HFFc6 (cell line): Measurements from ENCODE around the gene DDC. TPM values are rescaled to one million over a fixed set of nuclear protein-coding genes. Genes with fewer than 3 reads are reported as not detected.

Source experiments
- DNase-seq: peaks from one replicate; pipeline ENCODE4 v3.0.0-alpha.2; 2018
- H3K27ac Mint-ChIP-seq: 2 replicates; pipeline ENCODE4 v1.8.0; 2020; ENCODE audit warnings: mild to moderate bottlenecking, mixed read lengths
- H3K27me3 Mint-ChIP-seq: 2 replicates; pipeline ENCODE4 v1.8.0; 2021; ENCODE audit warnings: mild to moderate bottlenecking, moderate library complexity, mixed read lengths; ENCODE audit not compliant: insufficient read depth
- H3K36me3 Mint-ChIP-seq: 2 replicates; pipeline ENCODE4 v1.8.0; 2021; ENCODE audit warnings: low read depth, mixed read lengths
- H3K4me1 Mint-ChIP-seq: 2 replicates; pipeline ENCODE4 v1.8.0; 2020; ENCODE audit warnings: low read depth, mixed read lengths
- H3K4me3 Mint-ChIP-seq: 2 replicates; pipeline ENCODE4 v1.8.0; 2020; ENCODE audit warnings: mild to moderate bottlenecking, moderate library complexity, mixed read lengths
- H3K9me3 Mint-ChIP-seq: 2 replicates; pipeline ENCODE4 v1.8.0; 2020; ENCODE audit warnings: mild to moderate bottlenecking, mixed read lengths
- total RNA-seq, 6 experiments: library from RNA; stranded (reverse); fragmentation: NEBNext Ultra II Directional; extraction: Animal tissue kit (Norgen Biotek cat#: 25700); gene quantifications; 2 replicates in 1 of 6; 3 replicates in 5 of 6; pipeline ENCODE4 v1.2.3, GENCODE V29; 2021
- TF ChIP-seq, protein P1 (sequence below): fragments of 200-600 bp; sonication (generic); IDR thresholded peaks from 2 replicates; pipeline ENCODE4 v1.5.0; 2021; ENCODE audit warnings: antibody characterized with exemption, mild to moderate bottlenecking

DDC gene
- total RNA-seq, 6 experiments from 2014 or later = not detected

DNA sequence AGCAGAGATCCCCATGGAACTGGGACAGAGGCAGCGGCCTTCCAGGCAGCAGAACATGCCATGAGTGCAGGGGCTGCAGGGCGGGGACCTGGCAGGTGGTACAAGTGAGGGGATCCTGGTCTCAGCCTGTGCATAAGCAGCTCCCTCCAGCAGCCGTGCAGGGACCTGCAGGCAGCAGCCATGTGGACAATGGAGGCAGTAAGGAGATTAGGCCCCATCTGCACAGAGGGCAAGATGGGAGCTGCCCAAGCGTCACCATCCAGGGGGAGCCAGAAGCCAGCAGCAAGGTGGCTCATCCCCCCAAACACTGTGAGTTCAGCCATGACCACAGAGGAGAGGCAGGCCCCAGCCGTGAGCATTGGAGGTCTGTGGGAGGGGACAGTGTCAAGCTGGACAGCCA, 3.1 kb downstream of the DDC start:
- H3K4me1 Mint-ChIP-seq = no peaks in the 10 kb centered on the region
- TF ChIP-seq, protein P1, sequence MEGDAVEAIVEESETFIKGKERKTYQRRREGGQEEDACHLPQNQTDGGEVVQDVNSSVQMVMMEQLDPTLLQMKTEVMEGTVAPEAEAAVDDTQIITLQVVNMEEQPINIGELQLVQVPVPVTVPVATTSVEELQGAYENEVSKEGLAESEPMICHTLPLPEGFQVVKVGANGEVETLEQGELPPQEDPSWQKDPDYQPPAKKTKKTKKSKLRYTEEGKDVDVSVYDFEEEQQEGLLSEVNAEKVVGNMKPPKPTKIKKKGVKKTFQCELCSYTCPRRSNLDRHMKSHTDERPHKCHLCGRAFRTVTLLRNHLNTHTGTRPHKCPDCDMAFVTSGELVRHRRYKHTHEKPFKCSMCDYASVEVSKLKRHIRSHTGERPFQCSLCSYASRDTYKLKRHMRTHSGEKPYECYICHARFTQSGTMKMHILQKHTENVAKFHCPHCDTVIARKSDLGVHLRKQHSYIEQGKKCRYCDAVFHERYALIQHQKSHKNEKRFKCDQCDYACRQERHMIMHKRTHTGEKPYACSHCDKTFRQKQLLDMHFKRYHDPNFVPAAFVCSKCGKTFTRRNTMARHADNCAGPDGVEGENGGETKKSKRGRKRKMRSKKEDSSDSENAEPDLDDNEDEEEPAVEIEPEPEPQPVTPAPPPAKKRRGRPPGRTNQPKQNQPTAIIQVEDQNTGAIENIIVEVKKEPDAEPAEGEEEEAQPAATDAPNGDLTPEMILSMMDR = no peak
- H3K9me3 Mint-ChIP-seq = no peaks in the 10 kb centered on the region
- H3K4me3 Mint-ChIP-seq = no peak overlapping the region
- H3K27ac Mint-ChIP-seq = no peak overlapping the region
- peaks cover 33% of the 10 kb centered on the region for H3K27me3 Mint-ChIP-seq
- no peak for DNase-seq
- H3K36me3 Mint-ChIP-seq = no peaks in the 10 kb centered on the region

DNA sequence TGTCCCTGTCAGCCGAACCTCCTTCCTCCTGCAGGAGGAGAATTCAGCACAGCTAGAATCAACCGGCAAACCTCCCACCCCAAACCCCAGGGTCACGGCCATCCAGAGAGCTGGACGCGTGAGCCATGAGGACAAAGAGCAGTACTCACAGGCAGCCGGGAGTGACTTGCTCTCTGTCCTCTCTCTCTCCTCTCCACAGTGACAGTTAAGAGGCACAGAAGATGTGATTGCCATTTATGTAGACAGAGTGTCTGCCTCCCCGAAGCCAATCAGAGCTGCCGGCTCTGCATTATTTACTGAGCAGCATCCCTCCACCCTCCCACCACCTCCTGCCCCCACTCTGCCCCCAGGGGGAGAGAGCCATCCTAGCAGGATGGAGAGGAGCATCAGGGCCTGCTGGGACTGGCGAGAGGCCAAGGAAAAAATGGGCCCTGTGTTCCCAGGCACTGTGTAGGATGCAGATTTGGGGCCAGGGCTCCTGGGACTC, 4.3 kb downstream of the DDC start:
- DNase-seq = no peak
- Mint-ChIP-seq H3K9me3 (no peaks in the 10 kb centered on the region), H3K4me3 (no peak overlapping the region), H3K4me1 (no peaks in the 10 kb centered on the region), H3K27me3 (peaks cover 37% of the 10 kb centered on the region), H3K36me3 (no peaks in the 10 kb centered on the region), H3K27ac (no peak overlapping the region)
- TF ChIP-seq, protein P1 = no peak

DNA sequence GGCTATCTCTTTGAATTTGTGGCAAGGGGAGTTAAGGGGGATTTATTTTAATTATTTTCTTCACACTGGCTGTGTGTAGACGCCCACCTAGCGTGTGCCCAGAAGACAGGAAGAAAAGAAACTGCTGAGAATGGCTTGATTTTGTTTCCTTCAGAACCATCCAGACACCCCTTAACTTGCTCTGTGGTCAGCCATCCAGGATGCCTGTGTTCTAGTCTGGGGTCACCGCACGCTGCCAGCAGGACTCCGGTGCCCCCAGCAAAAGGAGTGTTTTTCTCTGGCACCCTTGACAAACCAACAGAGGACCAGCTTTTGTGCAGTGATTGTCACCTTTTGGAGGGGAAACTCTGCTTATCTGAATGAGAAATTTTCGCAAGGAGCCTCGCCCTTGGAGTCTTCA, 5.3 kb downstream of the DDC start:
- TF ChIP-seq, protein P1 = no peak
- no peak overlapping the region for H3K4me3 Mint-ChIP-seq
- no peaks in the 10 kb centered on the region for H3K9me3 Mint-ChIP-seq
- H3K27me3 Mint-ChIP-seq = peaks cover 47% of the 10 kb centered on the region
- H3K36me3 Mint-ChIP-seq = no peaks in the 10 kb centered on the region
- no peaks in the 10 kb centered on the region for H3K4me1 Mint-ChIP-seq
- H3K27ac Mint-ChIP-seq = no peak overlapping the region
- DNase-seq = no peak

- TF ChIP-seq, protein P1 = no peak
- Mint-ChIP-seq H3K27me3 (peaks cover 44% of the 10 kb centered on the region), H3K36me3 (no peaks in the 10 kb centered on the region), H3K4me3 (no peak overlapping the region), H3K27ac (no peak overlapping the region), H3K4me1 (no peaks in the 10 kb centered on the region), H3K9me3 (no peaks in the 10 kb centered on the region)
- no peak for DNase-seq
These were observed 6.7 kb downstream of the DDC start for GRCh38 chr7:50558294-50559053.

- Mint-ChIP-seq H3K27me3 (peaks cover 43% of the 10 kb centered on the region), H3K4me1 (no peaks in the 10 kb centered on the region), H3K27ac (no peak overlapping the region), H3K9me3 (no peaks in the 10 kb centered on the region), H3K36me3 (no peaks in the 10 kb centered on the region), H3K4me3 (no peak overlapping the region)
- TF ChIP-seq, protein P1 = no peak
- no peak for DNase-seq
These were observed 8.1 kb downstream of the DDC start for GRCh38 chr7:50557099-50557498.
